A673 (cell line): ENCODE measurements around the gene PLEKHH1. TPM values are rescaled to one million over a fixed set of nuclear protein-coding genes. Genes with fewer than 3 reads are reported as not detected.

Experiments
- BruUV-seq: library from RNA; stranded (reverse); fragments of 400-500 nt; replicated peaks from 2 replicates; lab custom pipeline; 2021; lab: Mats Ljungman, UMichigan
- CTCF ChIA-PET: fragments of 300-600 bp; sonication (Branson Sonifier 250); formaldehyde crosslinking; loops from one replicate; lab custom pipeline; 2022; ENCODE audit warnings: antibody characterized with exemption; lab: Charles Lee
- POLR2A ChIA-PET: fragments of 300-600 bp; sonication (Branson Sonifier 250); formaldehyde crosslinking; loops from one replicate; lab custom pipeline; 2022; ENCODE audit warnings: antibody characterized with exemption; ENCODE audit not compliant: low non-redundant PET; lab: Charles Lee
- DNase-seq: peaks from one replicate; pipeline ENCODE4 v3.0.0-alpha.2; 2015; ENCODE audit warnings: low spot score
- H3K27ac ChIP-seq: fragments of 200-600 bp; sonication (generic); 2 replicates; pipeline ENCODE4 v1.5.1; 2016; ENCODE audit warnings: mixed run types, low read depth, mild to moderate bottlenecking, mixed read lengths, antibody characterized with exemption, low read length; ENCODE audit not compliant: poor library complexity, severe bottlenecking
- H3K27me3 ChIP-seq: fragments of 200-600 bp; sonication (generic); replicated peaks from 2 replicates; pipeline ENCODE4 v1.6.1; 2017; ENCODE audit warnings: mixed run types, low read depth, mild to moderate bottlenecking, mixed read lengths, antibody characterized with exemption, low read length; ENCODE audit not compliant: insufficient read depth, poor library complexity
- H3K36me3 ChIP-seq: fragments of 200-600 bp; sonication (generic); 2 replicates; pipeline ENCODE4 v1.6.1; 2016; ENCODE audit warnings: mixed run types, mild to moderate bottlenecking, mixed read lengths, antibody characterized with exemption, low read length; ENCODE audit not compliant: insufficient read depth, poor library complexity, severe bottlenecking
- H3K4me1 ChIP-seq: fragments of 200-600 bp; sonication (generic); 2 replicates; pipeline ENCODE4 v1.6.1; 2017; ENCODE audit warnings: mixed run types, mild to moderate bottlenecking, mixed read lengths, antibody characterized with exemption, low read length; ENCODE audit not compliant: insufficient read depth, poor library complexity, severe bottlenecking
- H3K4me3 ChIP-seq: fragments of 200-600 bp; sonication (generic); 2 replicates; pipeline ENCODE4 v1.5.1; 2016; ENCODE audit warnings: low read depth, mixed run types, mild to moderate bottlenecking, mixed read lengths, low read length; ENCODE audit not compliant: poor library complexity, severe bottlenecking
- H3K9me3 ChIP-seq: fragments of 200-600 bp; sonication (generic); 2 replicates; pipeline ENCODE4 v1.6.1; 2016; ENCODE audit warnings: mixed run types, low read depth, mild to moderate bottlenecking, mixed read lengths, antibody characterized with exemption, low read length; ENCODE audit not compliant: poor library complexity, severe bottlenecking
- EZH2 ChIP-seq: fragments of 200-600 bp; sonication (generic); IDR thresholded peaks from 2 replicates; pipeline ENCODE4 v1.6.1; 2017; ENCODE audit warnings: borderline replicate concordance, low read depth, mild to moderate bottlenecking, mixed read lengths, antibody characterized with exemption, low read length; ENCODE audit not compliant: poor library complexity, severe bottlenecking
- intact Hi-C: fragments of 100-400 bp; cut with micrococcal nuclease; formaldehyde crosslinking; loops from one replicate; pipeline ENCODE4 v1.10.0; 2022; ENCODE audit not compliant: unreplicated experiment
- total RNA-seq: library from RNA; stranded (reverse); gene quantifications from 2 replicates; pipeline ENCODE4 v1.2.3, GENCODE V29; 2021
- TF ChIP-seq, protein P1 (sequence below): fragments of 300-800, 200-600 bp; sonication (generic); conservative IDR thresholded peaks from 2 replicates; pipeline ENCODE4 v1.5.1; 2017; ENCODE audit warnings: low read depth, mild to moderate bottlenecking, antibody characterized with exemption, low read length, moderate library complexity, mixed read lengths

The PLEKHH1 gene
- total RNA-seq, 1 experiment from 2014 or later = 8.9 TPM

DNA sequence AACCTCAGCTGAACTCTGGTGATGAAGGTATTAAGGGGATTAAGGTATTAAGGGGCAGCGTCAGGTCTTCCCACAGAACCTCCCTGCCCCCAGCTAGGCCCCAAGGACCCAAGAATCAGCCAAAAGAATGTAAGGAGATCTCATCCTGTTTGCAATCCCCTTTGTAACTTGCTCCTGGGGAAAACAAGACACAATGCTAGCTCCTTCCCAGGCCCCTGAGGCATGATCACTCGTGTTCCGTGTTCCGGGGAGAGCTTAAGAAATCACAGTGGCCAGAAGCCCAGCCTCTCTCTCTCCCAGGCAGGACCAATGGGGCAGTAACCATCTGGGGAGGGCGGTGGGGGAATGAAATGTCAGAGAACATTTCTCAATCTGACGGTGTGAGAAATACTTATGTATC is 33.8 kb downstream of the PLEKHH1 start:
- Histone ChIP-seq H3K4me3 (no peak overlapping the region), H3K9me3 (no peaks in the 10 kb centered on the region), H3K27ac (no peak overlapping the region), H3K4me1 (no peaks in the 10 kb centered on the region), H3K36me3 (no peaks in the 10 kb centered on the region), H3K27me3 (no peaks in the 10 kb centered on the region)
- no TSS peak for BruUV-seq
- TF ChIP-seq EZH2 = no peak
- TF ChIP-seq, protein P1, sequence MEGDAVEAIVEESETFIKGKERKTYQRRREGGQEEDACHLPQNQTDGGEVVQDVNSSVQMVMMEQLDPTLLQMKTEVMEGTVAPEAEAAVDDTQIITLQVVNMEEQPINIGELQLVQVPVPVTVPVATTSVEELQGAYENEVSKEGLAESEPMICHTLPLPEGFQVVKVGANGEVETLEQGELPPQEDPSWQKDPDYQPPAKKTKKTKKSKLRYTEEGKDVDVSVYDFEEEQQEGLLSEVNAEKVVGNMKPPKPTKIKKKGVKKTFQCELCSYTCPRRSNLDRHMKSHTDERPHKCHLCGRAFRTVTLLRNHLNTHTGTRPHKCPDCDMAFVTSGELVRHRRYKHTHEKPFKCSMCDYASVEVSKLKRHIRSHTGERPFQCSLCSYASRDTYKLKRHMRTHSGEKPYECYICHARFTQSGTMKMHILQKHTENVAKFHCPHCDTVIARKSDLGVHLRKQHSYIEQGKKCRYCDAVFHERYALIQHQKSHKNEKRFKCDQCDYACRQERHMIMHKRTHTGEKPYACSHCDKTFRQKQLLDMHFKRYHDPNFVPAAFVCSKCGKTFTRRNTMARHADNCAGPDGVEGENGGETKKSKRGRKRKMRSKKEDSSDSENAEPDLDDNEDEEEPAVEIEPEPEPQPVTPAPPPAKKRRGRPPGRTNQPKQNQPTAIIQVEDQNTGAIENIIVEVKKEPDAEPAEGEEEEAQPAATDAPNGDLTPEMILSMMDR = no peak
- ChIA-PET POLR2A (interaction anchor here (0.6 kb wide), 1 partner anchor 12 kb away, joined by 3 read pairs; no protein-coding TSS in a partner anchor), CTCF (no interaction called here)
- intact Hi-C loops = no loop called here
- DNase-seq = no peak

DNA sequence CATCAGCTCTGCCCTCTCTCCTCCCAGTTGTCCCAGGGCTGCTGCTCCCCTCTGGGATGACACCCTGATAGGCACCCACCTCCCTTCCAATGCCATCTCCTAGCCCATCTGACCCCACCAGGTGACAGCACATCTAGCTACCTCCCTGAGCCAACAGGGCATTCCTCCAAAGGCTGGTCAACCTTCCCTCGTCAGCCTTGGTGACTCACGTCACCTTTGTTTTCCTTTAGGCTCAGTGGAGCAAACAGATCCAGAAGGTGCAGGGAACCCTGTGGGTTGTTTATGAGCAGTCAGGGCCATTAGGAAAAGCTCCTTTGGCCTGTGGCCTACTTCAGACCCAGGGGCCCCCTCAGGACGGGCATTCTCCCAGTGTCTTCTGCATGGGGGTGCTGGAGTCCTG is 34.6 kb downstream of the PLEKHH1 start:
- Histone ChIP-seq H3K36me3 (no peaks in the 10 kb centered on the region), H3K27me3 (no peaks in the 10 kb centered on the region), H3K9me3 (no peaks in the 10 kb centered on the region), H3K4me1 (no peaks in the 10 kb centered on the region), H3K4me3 (no peak overlapping the region), H3K27ac (no peak overlapping the region)
- DNase-seq = no peak
- TF ChIP-seq EZH2 = no peak
- TF ChIP-seq, protein P1 = no peak
- intact Hi-C loops = no loop called here
- POLR2A ChIA-PET = no interaction called here
- no TSS peak for BruUV-seq
- CTCF ChIA-PET = no interaction called here

DNA sequence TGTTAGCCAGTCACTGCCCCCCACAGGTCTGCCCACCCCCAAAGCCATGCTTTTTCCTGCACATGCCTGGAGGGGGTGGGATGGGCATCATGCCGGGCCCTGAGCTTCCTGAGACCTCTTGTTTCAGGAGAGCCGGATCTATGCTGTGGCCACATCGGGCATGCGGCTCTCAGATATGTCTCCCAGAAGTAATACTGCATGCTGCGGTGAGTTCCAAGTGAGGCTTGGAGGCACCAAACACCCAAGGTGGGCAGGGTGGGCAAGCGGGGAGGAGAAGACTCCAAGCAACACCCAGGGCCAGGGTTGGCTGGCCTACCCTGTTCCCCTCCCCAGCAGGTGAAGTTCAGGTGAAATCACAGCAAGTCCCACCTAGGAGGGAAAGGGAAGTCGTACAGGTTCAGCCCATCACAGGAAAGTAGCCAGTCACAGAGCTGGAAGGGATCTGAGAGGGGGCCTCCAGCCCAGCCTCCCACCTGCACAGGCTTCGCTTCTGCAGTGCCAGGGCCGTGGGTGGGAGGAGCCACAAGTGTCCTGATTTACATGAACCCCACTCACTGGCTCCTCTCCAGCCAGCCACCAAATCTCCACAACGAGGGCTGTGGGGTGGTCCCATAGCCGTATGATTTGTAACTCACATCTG is 36.0 kb downstream of the PLEKHH1 start:
- TF ChIP-seq, protein P1 = no peak
- no peak for TF ChIP-seq EZH2
- Histone ChIP-seq H3K27me3 (no peaks in the 10 kb centered on the region), H3K27ac (no peak overlapping the region), H3K9me3 (no peaks in the 10 kb centered on the region), H3K4me3 (no peak overlapping the region), H3K36me3 (no peaks in the 10 kb centered on the region), H3K4me1 (no peaks in the 10 kb centered on the region)
- ChIA-PET CTCF (no interaction called here), POLR2A (no interaction called here)
- no TSS peak for BruUV-seq
- no peak for DNase-seq
- intact Hi-C loops = no loop called here
